Activated naive CD8-positive, alpha-beta T cell treated with anti-CD3 and anti-CD28 coated beads, Interleukin-2, amount 10 ng/mL, durations not matched to agents 7 days and 5 days (primary cell): ENCODE data around the gene TMCO5A. TPM values are rescaled to one million over a fixed set of nuclear protein-coding genes. Genes with fewer than 3 reads are reported as not detected.

Experiments used
- ATAC-seq: fragments of 150-1000 bp; cut with Tn5 transposase; one replicate; pipeline ENCODE4 v1.10.0; 2021; ENCODE audit warnings: low read depth, moderate library complexity
- POLR2A ChIA-PET: fragments of 350-600 bp; sonication (Branson Sonifier 250); formaldehyde crosslinking; loops from one replicate; lab custom pipeline; 2021; ENCODE audit warnings: antibody characterized with exemption; lab: Charles Lee
- DNase-seq: peaks from one replicate; pipeline ENCODE4 v3.0.0; 2021
- H3K27ac Mint-ChIP-seq: one replicate; pipeline ENCODE4 v1.8.0; 2022; ENCODE audit warnings: mild to moderate bottlenecking, mixed read lengths
- H3K27me3 Mint-ChIP-seq: one replicate; pipeline ENCODE4 v1.8.0; 2022; ENCODE audit warnings: mild to moderate bottlenecking, moderate library complexity, mixed read lengths
- H3K36me3 Mint-ChIP-seq: one replicate; pipeline ENCODE4 v1.8.0; 2021; ENCODE audit warnings: mild to moderate bottlenecking, mixed read lengths
- H3K4me1 Mint-ChIP-seq: one replicate; pipeline ENCODE4 v1.8.0; 2021; ENCODE audit warnings: mixed read lengths
- H3K4me3 Mint-ChIP-seq: one replicate; pipeline ENCODE4 v1.8.0; 2022; ENCODE audit warnings: mild to moderate bottlenecking, moderate library complexity, mixed read lengths
- H3K9me3 Mint-ChIP-seq: one replicate; pipeline ENCODE4 v1.8.0; 2021; ENCODE audit warnings: mixed read lengths
- total RNA-seq, 2 experiments: library from RNA; stranded (reverse); gene quantifications; one replicate each; pipeline ENCODE4 v1.2.3, GENCODE V29; 2021

The TMCO5A gene
- total RNA-seq, 2 experiments from 2014 or later: not detected

DNA sequence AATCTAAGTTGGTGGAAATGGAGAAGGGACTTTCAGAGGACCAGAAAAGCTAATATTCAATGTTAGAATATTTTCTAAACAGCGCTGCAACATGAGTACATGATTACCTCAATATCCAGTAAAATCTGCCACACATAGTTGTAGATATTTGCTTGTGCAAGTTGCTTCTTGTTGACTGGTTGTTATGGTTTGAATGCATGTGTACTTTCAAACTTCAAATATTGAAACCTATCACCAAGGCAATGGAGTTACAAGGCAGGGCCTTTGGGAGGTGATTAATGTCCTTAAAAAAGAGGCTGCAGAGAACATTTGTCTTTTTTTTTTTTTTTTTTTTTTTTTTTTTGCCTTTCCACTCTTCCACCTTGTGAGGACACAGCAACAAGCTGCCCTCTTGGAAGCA lies 49.9 kb downstream of the TMCO5A start:
- H3K9me3 Mint-ChIP-seq: no peaks in the 10 kb centered on the region
- H3K4me3 Mint-ChIP-seq: no peak overlapping the region
- H3K4me1 Mint-ChIP-seq: no peaks in the 10 kb centered on the region
- peaks cover 4% of the 10 kb centered on the region for H3K27me3 Mint-ChIP-seq
- no peak overlapping the region for H3K27ac Mint-ChIP-seq
- ATAC-seq (no peak), DNase-seq (no peak)
- no peaks in the 10 kb centered on the region for H3K36me3 Mint-ChIP-seq
- POLR2A ChIA-PET: interaction anchor here (0.6 kb wide), 1 partner anchor 1737 kb away, joined by 7 read pairs; no protein-coding TSS in a partner anchor

DNA sequence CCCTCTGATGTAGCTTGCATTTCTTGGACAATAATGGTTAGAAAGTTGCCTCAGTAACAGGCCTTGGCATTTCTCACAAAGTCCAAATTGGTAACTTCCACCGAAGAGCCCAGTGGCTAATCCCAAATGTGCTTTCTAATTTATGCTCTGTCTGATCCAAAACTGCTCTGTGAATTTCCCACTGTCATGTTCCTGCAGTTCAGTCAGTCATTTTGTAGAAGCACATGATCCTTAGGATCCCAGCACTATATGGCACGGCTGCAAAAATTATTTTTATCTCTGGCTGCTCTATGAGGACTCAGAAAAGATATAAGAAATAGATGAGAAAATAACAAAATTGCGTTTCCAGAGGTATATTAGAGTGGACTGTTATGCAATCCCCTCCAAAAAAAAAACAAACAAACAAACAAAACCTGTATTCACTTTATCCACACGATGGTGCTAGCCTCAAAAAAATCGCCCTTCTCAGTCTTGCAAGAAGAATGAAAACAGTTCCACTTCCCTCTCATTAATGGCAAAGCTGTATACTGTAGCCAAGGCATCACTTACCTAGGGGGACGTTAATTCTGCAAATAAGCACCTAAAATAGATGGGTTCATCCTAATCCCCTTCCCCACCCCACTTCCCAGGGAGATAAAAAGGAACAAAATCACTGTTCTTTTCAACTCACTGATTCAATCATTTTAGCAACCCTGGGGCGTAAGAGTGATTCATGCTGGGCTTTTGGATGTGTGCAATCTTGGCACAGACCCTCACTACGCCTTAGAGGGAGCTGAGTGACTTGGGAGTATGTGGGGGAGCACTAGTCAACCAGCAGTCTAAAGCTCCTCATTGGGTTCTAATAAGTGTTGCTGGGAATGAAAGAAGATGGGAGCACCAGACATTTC lies 61.3 kb downstream of the TMCO5A start:
- Mint-ChIP-seq H3K4me3 (no peak overlapping the region), H3K27ac (no peak overlapping the region), H3K27me3 (peaks cover 9% of the 10 kb centered on the region), H3K9me3 (no peaks in the 10 kb centered on the region), H3K36me3 (no peaks in the 10 kb centered on the region), H3K4me1 (no peaks in the 10 kb centered on the region)
- POLR2A ChIA-PET: no interaction called here
- ATAC-seq: no peak
- DNase-seq: no peak
